Measurements from ENCODE around the gene ZNF652. TPM values are rescaled to one million over a fixed set of nuclear protein-coding genes. Genes with fewer than 3 reads are reported as not detected.

The ZNF652 gene
- polyA plus RNA-seq, 12 donors = 16.5 to 27.9 (median 18.2) TPM; not detected in 1

DNA sequence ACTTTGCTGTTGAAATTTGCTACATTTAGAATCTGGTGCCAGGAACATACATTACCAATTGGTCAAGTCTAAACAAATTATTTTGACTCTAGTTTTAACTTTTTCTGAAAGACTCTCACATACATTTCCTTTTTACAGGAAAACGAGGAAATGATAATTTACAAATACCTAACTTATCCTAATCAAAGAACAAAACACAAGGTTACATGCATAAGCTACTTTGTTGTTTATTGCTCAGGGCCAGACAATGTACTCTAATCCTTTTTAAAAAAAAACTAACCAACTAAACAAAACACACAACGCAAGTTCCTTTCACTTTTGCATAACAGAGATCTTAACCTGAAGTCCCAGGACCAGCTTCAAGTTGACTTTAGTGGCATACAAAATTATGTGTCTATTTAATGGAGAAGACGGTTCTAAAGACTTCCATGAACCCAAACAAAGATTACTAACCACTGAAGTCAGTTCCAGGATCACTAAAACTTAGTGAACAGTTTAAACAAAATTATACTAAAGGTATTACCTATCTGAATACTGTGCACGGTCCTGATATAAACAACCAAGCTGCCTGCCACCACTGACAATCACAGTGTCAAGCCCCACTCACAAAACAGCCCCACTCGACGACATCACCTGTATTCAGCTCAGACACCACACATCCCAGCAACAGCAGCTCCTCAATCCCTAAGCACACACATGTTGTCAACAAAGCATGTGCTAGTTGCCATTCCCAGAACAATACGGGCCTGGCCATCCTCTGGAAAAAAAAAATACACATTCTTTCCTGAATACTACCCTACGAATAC, 1.9 kb downstream of the ZNF652 start:
- no peak for DNase-seq

GRCh38 chr17:49358641-49359247, 3.3 kb downstream of the ZNF652 start:
- DNase-seq = no peak

- DNase-seq = no peak
These were observed 4.5 kb downstream of the ZNF652 start for GRCh38 chr17:49357516-49357915.

GRCh38 chr17:49356320-49356719, 5.7 kb downstream of the ZNF652 start:
- DNase-seq = no peak

DNA sequence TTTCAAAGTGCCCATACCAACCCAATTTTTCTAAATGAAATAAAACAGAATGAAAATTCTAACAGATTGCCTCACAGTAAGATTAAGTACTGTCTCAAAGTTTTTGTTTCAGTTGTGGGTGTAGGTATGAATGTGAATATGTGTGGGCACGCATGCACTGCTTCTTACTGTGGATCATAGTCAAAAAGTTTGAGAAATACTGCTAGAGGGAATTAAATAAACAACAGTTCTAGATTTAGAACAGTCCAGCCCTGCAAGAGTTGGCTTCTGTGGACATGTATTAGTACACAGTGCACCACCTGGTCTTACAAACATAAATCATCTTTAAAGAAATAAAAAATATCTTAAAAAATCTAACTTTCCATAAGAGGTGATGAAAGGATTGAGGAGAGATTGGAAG, 8.4 kb downstream of the ZNF652 start:
- no peak for DNase-seq

GRCh38 chr17:49352587-49353154, 9.4 kb downstream of the ZNF652 start:
- no peak for DNase-seq

- no peak for DNase-seq
These were observed 10.4 kb downstream of the ZNF652 start for GRCh38 chr17:49351572-49352140.

- no peak for DNase-seq
These were observed 12.5 kb downstream of the ZNF652 start for GRCh38 chr17:49349541-49349940.

- DNase-seq = no peak
These were observed 17.1 kb downstream of the ZNF652 start for GRCh38 chr17:49344914-49345313.

- no peak for DNase-seq
These were observed 18.8 kb downstream of the ZNF652 start for GRCh38 chr17:49343273-49343672.

DNA sequence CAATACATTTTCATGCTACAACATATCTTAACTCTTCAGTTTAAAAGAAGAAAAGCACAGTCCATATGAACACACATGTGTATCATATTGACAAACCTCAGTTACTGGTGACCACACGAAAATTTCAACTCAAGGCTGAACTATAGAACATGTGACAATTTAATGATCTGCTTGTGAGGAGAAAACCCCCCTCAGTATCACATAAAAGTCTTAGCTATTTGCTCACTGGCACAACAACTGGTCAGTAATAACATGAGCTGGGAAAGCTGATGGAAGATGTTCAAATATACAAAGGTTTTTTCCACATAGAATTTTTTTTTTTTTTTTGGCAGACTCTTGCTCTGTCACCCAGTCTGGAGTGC, 19.5 kb downstream of the ZNF652 start:
- no peak for DNase-seq

DNA sequence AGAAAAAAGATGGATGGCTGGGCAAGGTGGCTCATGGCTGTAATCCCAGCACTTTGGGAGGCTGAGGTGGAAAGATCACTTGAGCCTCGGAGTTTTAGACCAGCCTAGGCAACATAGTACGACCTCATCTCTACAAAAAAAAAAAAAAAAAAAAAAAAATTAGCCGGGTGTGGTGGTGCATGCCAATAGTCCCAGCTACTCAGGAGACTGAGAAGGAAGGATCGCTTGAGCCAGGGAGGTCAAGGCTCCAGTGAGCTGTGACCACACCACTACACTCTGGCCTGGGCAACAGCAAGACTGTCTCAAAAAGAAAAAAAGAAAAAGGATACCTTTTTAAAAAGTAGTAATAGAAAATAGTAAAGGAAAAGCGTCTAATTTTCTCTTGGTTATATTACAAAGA, 20.7 kb downstream of the ZNF652 start:
- no peak for DNase-seq

DNA sequence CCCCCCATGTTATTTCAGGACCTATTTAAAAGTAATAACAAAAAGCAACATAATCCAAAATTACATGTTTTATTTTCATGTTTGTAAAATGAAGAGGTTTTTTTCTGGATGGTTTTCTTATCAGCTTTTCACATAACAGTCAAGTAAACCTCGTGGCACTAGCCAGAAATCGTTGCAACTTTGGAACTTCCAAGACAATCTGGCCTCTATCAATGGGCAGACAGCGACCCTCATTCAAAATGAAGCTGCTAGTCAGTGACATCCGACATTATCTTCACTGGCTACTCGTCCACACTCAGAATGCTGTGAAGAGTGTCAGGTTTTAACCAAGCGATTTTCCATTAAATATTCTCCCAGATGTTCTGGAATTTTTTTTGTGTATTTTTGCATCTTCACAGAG, 22.7 kb downstream of the ZNF652 start:
- no peak for DNase-seq

DNA sequence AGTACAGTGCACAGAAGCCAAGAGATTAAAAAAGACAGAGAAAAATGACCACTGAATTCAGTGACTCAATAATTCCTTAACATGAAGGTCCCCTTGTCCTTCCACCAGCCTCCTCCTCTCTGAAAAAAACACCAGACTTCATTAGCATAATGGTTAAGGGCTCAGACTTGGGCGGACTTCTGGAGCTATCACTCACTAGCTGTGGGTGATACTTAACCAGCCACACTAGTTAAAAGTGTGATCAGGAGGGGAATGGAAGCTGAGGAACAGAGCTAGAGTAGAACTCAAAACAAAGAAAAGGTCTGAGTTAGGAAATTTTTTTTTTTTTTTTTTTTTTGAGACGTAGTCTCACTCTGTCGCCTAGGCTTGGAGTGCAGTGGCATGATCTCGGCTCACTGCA, 23.2 kb downstream of the ZNF652 start:
- no peak for DNase-seq

DNA sequence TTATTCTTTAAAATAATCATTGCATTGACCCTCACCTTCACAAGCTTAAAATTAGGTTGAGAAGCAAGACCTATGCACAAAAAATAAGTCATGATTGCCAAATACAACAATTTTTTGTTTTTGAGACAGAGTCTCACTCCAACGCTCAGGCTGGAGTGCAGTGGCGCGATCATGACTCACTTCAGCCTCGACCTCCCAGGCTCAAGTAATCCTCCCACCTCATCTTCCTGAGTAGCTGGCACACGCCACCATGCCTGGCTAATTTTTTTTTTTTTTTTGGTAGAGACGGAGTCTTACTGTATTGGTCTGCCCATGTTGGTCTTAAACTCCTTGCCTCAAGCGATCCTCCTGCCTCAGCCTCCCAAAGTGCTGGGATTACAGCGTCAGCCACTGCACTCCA, 24.2 kb downstream of the ZNF652 start:
- no peak for DNase-seq

DNA sequence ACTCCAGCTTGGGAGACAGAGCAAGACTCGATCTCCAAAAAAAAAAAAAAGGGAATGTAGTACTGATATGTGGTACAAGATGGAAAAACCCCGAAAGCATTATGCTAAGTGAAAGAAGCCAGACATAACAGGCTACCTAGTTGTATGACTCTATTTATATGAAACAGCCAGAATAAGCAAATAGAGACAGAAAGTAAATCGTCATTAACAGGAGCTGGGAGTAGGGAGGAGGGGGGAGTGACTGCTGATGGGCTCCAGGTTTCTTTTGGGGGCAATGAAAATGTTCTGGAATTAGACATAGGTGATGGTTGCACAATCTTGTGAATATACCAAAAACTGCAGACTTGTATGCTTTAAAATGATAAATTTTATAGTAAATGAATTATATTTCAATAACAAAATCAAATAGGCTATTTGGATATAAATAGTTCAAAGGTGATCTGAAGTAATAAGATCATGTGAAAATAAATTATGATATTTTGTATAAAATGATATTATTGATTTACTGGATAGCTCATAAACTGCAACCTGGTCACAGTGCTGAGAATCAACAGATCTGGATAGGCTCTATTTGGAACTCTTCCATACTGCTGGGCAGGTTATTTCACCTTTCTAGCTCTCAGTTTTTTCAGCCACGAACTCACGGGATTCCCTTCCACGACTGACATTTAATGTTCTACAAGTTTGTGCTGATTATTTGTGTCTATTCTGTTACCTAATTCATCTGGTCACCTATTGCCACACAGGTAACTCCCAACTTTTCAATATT, 27.1 kb downstream of the ZNF652 start:
- DNase-seq = no peak

- no peak for DNase-seq
These were observed 28.2 kb downstream of the ZNF652 start for GRCh38 chr17:49333804-49334203.

GRCh38 chr17:49327835-49328784, 33.9 kb downstream of the ZNF652 start:
- DNase-seq = no peak

GRCh38 chr17:49325980-49326379, 36.1 kb downstream of the ZNF652 start:
- no peak for DNase-seq

GRCh38 chr17:49318435-49318965, 43.5 kb downstream of the ZNF652 start:
- DNase-seq = no peak
